ENCODE data around the gene TTC39B.

Gene TTC39B

GRCh38 chr9:15158064-15158463 lies 149.0 kb downstream of the TTC39B start:
- no peak for DNase-seq

GRCh38 chr9:15157381-15157780 lies 149.6 kb downstream of the TTC39B start:
- no peak for DNase-seq

- no peak for DNase-seq
These were observed 150.8 kb downstream of the TTC39B start for GRCh38 chr9:15156241-15156640.

- no peak for DNase-seq
These were observed 151.2 kb downstream of the TTC39B start for GRCh38 chr9:15155826-15156225.

GRCh38 chr9:15155323-15155722 lies 151.7 kb downstream of the TTC39B start:
- DNase-seq: no peak

- no peak for DNase-seq
These were observed 152.3 kb downstream of the TTC39B start for GRCh38 chr9:15154677-15155076.

GRCh38 chr9:15153961-15154360 lies 153.1 kb downstream of the TTC39B start:
- DNase-seq: no peak

- DNase-seq: no peak
These were observed 156.1 kb downstream of the TTC39B start for GRCh38 chr9:15150939-15151338.

- no peak for DNase-seq
These were observed 157.6 kb downstream of the TTC39B start for GRCh38 chr9:15149450-15149849.

GRCh38 chr9:15146268-15146700 lies 160.7 kb downstream of the TTC39B start:
- no peak for DNase-seq

- no peak for DNase-seq
These were observed 162.4 kb downstream of the TTC39B start for GRCh38 chr9:15144622-15145061.

- peak in 3 of 6 experiments; percentile 13 to 33 (median 15) for DNase-seq
These were observed 164.0 kb downstream of the TTC39B start for GRCh38 chr9:15142878-15143534.

GRCh38 chr9:15140051-15140450 lies 167.0 kb downstream of the TTC39B start:
- no peak for DNase-seq

GRCh38 chr9:15139469-15139868 lies 167.5 kb downstream of the TTC39B start:
- no peak for DNase-seq

GRCh38 chr9:15138357-15138686 lies 168.7 kb downstream of the TTC39B start:
- DNase-seq: no peak

- DNase-seq: no peak
These were observed 169.2 kb downstream of the TTC39B start for GRCh38 chr9:15137658-15138356.

- DNase-seq: no peak
These were observed 169.9 kb downstream of the TTC39B start for GRCh38 chr9:15137089-15137488.

GRCh38 chr9:15136646-15137045 lies 170.4 kb downstream of the TTC39B start:
- DNase-seq: no peak

- DNase-seq: peak; percentile 12 to 69 (median 26)
These were observed 171.7 kb downstream of the TTC39B start for GRCh38 chr9:15135164-15135792.

GRCh38 chr9:15133488-15133887 lies 173.5 kb downstream of the TTC39B start:
- no peak for DNase-seq

- DNase-seq: no peak
These were observed 174.9 kb downstream of the TTC39B start for GRCh38 chr9:15132091-15132490.

- DNase-seq: no peak
These were observed 175.9 kb downstream of the TTC39B start for GRCh38 chr9:15131094-15131493.

GRCh38 chr9:15127831-15128230 lies 179.2 kb downstream of the TTC39B start:
- no peak for DNase-seq

- peak in 3 of 6 experiments; percentile 38 to 52 (median 39) for DNase-seq
These were observed 185.4 kb downstream of the TTC39B start for GRCh38 chr9:15121630-15122029.
